ENCODE data around the gene REM2. TPM values are rescaled to one million over a fixed set of nuclear protein-coding genes. Genes with fewer than 3 reads are reported as not detected.
A peak's percentile ranks its signal among the peaks of the same experiment; 100 is the strongest.

Gene REM2
- total RNA-seq, 1 donor from 2014 or later, result 1.2 TPM

DNA sequence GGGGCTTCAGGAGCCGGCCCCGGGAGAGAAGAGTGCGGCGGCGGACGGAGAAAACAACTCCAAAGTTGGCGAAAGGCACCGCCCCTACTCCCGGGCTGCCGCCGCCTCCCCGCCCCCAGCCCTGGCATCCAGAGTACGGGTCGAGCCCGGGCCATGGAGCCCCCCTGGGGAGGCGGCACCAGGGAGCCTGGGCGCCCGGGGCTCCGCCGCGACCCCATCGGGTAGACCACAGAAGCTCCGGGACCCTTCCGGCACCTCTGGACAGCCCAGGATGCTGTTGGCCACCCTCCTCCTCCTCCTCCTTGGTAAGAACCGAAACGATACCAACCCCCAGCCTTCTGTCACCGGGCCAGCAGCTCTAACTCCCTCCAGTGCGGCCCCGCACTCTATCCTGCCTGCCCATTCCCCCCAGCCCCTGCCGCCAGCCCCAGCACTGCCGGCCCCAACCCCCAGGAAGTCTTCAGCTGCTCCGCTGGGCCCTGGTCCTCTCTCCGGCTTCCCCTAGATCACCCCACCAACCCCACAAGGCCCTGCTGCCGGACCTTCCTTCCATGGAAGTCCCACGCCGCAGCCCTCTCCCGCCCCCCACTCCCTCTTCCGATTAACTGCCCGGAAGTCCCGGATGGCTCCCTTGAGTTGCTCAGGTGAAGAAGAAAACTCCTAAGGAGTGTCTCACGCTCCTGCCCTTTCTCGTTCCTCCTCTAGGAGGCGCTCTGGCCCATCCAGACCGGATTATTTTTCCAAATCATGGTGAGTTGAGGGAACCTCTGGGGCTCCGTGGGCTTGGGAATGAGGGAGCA lies 10.8 kb upstream of the REM2 start:
- peaks cover 7% of the 10 kb centered on the region for H3K36me3 ChIP-seq (ENCODE audit: control insufficient read depth, insufficient read depth, low read length)
- TF ChIP-seq, protein P1, sequence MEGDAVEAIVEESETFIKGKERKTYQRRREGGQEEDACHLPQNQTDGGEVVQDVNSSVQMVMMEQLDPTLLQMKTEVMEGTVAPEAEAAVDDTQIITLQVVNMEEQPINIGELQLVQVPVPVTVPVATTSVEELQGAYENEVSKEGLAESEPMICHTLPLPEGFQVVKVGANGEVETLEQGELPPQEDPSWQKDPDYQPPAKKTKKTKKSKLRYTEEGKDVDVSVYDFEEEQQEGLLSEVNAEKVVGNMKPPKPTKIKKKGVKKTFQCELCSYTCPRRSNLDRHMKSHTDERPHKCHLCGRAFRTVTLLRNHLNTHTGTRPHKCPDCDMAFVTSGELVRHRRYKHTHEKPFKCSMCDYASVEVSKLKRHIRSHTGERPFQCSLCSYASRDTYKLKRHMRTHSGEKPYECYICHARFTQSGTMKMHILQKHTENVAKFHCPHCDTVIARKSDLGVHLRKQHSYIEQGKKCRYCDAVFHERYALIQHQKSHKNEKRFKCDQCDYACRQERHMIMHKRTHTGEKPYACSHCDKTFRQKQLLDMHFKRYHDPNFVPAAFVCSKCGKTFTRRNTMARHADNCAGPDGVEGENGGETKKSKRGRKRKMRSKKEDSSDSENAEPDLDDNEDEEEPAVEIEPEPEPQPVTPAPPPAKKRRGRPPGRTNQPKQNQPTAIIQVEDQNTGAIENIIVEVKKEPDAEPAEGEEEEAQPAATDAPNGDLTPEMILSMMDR (IDR thresholded peaks at IDR 0.05; ENCODE audit: insufficient read depth, low read length, poor library complexity, severe bottlenecking), result peak; percentile 98
- DNase-seq (ENCODE audit: low read depth), result no peak

DNA sequence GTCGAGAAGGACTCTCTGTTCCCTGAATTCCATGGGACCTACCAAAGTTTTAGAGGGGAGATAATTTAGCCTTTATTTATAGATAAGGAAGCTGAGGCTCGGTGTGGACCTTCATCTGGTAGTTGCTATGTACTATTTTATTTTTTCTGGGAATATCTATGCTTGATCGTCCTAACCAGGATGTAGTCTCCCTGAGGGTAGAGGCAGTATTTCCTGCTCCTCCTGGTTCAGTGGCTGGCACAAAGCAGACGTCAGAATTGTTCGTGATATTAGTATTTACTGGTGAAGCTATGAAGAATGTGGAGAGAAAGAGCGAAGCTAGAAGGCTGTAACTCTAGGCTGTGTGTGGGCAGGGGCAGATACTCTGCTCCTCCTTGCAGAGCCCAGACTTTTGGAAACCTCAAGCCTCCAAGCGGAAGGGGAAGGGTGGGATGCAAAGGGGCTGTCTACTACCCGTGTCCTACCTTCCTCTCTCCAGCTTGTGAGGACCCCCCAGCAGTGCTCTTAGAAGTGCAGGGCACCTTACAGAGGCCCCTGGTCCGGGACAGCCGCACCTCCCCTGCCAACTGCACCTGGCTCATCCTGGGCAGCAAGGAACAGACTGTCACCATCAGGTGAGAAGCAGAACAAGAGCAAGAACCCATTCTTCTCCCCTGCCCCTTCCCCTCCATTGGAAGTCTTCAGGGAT lies 10.0 kb upstream of the REM2 start:
- no peaks in the 10 kb centered on the region for H3K27me3 ChIP-seq (ENCODE audit: control insufficient read depth, insufficient read depth, low read length)
- TF ChIP-seq, protein P1 (IDR thresholded peaks at IDR 0.05; ENCODE audit: insufficient read depth, low read length, poor library complexity, severe bottlenecking), result no peak
- peaks cover 7% of the 10 kb centered on the region for H3K36me3 ChIP-seq (ENCODE audit: control insufficient read depth, insufficient read depth, low read length)
- peak overlapping the region; percentile 92 for H3K4me3 ChIP-seq (ENCODE audit: low read depth, low read length)
- DNase-seq (ENCODE audit: low read depth), result no peak

More for the DNA sequence above, 10.8 kb upstream of the REM2 start:
- Histone ChIP-seq H3K27me3 (ENCODE audit: control insufficient read depth, insufficient read depth, low read length) (no peaks in the 10 kb centered on the region), H3K4me3 (ENCODE audit: low read depth, low read length) (peak overlapping the region; percentile 92)

DNA sequence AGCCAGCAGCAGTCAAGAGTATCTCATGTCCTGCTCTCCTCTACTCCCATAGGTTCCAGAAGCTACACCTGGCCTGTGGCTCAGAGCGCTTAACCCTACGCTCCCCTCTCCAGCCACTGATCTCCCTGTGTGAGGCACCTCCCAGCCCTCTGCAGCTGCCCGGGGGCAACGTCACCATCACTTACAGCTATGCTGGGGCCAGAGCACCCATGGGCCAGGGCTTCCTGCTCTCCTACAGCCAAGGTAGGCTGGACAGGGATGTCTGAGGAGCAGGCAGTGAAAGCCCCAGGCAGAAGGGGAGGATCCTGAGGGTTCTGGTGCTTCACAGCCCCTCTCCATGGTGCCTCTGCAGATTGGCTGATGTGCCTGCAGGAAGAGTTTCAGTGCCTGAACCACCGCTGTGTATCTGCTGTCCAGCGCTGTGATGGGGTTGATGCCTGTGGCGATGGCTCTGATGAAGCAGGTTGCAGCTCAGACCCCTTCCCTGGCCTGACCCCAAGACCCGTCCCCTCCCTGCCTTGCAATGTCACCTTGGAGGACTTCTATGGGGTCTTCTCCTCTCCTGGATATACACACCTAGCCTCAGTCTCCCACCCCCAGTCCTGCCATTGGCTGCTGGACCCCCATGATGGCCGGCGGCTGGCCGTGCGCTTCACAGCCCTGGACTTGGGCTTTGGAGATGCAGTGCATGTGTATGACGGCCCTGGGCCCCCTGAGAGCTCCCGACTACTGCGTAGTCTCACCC lies 7.8 kb upstream of the REM2 start:
- Histone ChIP-seq H3K36me3 (ENCODE audit: control insufficient read depth, insufficient read depth, low read length) (peaks cover 9% of the 10 kb centered on the region), H3K4me3 (ENCODE audit: low read depth, low read length) (no peak overlapping the region), H3K27me3 (ENCODE audit: control insufficient read depth, insufficient read depth, low read length) (no peaks in the 10 kb centered on the region)
- TF ChIP-seq, protein P1 (IDR thresholded peaks at IDR 0.05; ENCODE audit: insufficient read depth, low read length, poor library complexity, severe bottlenecking), result no peak
- DNase-seq (ENCODE audit: low read depth), result no peak

DNA sequence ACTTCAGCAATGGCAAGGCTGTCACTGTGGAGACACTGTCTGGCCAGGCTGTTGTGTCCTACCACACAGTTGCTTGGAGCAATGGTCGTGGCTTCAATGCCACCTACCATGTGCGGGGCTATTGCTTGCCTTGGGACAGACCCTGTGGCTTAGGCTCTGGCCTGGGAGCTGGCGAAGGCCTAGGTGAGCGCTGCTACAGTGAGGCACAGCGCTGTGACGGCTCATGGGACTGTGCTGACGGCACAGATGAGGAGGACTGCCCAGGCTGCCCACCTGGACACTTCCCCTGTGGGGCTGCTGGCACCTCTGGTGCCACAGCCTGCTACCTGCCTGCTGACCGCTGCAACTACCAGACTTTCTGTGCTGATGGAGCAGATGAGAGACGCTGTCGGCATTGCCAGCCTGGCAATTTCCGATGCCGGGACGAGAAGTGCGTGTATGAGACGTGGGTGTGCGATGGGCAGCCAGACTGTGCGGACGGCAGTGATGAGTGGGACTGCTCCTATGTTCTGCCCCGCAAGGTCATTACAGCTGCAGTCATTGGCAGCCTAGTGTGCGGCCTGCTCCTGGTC lies 7.2 kb upstream of the REM2 start:
- TF ChIP-seq, protein P1 (IDR thresholded peaks at IDR 0.05; ENCODE audit: insufficient read depth, low read length, poor library complexity, severe bottlenecking), result no peak
- H3K36me3 ChIP-seq (ENCODE audit: control insufficient read depth, insufficient read depth, low read length), result peaks cover 9% of the 10 kb centered on the region
- no peaks in the 10 kb centered on the region for H3K27me3 ChIP-seq (ENCODE audit: control insufficient read depth, insufficient read depth, low read length)
- DNase-seq (ENCODE audit: low read depth), result no peak
- no peak overlapping the region for H3K4me3 ChIP-seq (ENCODE audit: low read depth, low read length)

DNA sequence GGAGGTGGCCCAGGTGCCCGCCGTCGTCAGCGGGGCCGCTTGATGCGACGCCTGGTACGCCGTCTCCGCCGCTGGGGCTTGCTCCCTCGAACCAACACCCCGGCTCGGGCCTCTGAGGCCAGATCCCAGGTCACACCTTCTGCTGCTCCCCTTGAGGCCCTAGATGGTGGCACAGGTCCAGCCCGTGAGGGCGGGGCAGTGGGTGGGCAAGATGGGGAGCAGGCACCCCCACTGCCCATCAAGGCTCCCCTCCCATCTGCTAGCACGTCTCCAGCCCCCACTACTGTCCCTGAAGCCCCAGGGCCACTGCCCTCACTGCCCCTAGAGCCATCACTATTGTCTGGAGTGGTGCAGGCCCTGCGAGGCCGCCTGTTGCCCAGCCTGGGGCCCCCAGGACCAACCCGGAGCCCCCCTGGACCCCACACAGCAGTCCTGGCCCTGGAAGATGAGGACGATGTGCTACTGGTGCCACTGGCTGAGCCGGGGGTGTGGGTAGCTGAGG lies 6.0 kb upstream of the REM2 start:
- peaks cover 9% of the 10 kb centered on the region for H3K36me3 ChIP-seq (ENCODE audit: control insufficient read depth, insufficient read depth, low read length)

More for the DNA sequence above, 6.0 kb upstream of the REM2 start:
- H3K27me3 ChIP-seq (ENCODE audit: control insufficient read depth, insufficient read depth, low read length), result no peaks in the 10 kb centered on the region
- DNase-seq (ENCODE audit: low read depth), result no peak
- H3K4me3 ChIP-seq (ENCODE audit: low read depth, low read length), result no peak overlapping the region
- TF ChIP-seq, protein P1 (IDR thresholded peaks at IDR 0.05; ENCODE audit: insufficient read depth, low read length, poor library complexity, severe bottlenecking), result no peak
